ENCODE data around the gene GOLGA2. TPM values are rescaled to one million over a fixed set of nuclear protein-coding genes. Genes with fewer than 3 reads are reported as not detected.

The GOLGA2 gene
- total and polyA plus RNA-seq, 2 donors (not counting 1 experiment from before 2014, with no cell fraction given) = 23.2 to 87.3 TPM

DNA sequence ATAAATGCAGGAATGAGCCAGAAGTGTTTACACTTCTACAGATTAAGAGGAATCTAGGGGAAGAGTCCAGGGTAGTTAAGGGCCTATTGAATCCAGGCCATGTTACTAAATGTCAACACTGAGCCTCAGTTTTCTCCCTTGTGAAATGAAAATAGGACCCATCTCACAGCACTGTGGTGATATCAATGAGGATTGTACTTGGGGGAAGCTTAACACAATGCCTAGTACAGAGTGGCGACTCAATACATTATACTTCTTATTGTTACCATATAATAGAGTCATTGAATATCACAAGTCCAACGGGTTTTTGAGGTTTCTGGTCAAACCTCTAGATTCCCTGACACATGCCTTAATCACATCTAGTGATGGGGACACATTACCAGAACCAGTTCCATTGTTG is 41.8 kb upstream of the GOLGA2 start:
- H3K27ac Mint-ChIP-seq = no peak overlapping the region
- no peaks in the 10 kb centered on the region for H3K27me3 Mint-ChIP-seq
- no peaks in the 10 kb centered on the region for H3K9me3 ChIP-seq (ENCODE audit: control extremely low read depth in 1 of 3, control insufficient read depth in 2 of 3, insufficient read depth in 1 of 3, low read length in 2 of 3)
- peaks cover 0 to 40% of the 10 kb centered on the region in 2 experiments for H3K36me3 ChIP-seq (replicated peaks in 1 of 2; ENCODE audit: control extremely low read depth in 1 of 2, control insufficient read depth in 1 of 2, extremely low read depth in 1 of 2, insufficient read depth in 2 of 2, low read length in 1 of 2)
- H3K4me3 Mint-ChIP-seq = no peak overlapping the region
- H3K9ac ChIP-seq (ENCODE audit: low read length) = no peak overlapping the region
- no peaks in the 10 kb centered on the region for H3K27me3 ChIP-seq (replicated peaks in 1 of 4; ENCODE audit: control extremely low read depth in 1 of 4, control insufficient read depth in 3 of 4, insufficient read depth in 4 of 4, low read length in 3 of 4)
- ChIA-PET CTCF (no interaction called here), POLR2A (no interaction called here)
- H3K79me2 ChIP-seq (ENCODE audit: control insufficient read depth, insufficient read depth, low read length) = peaks cover 3% of the 10 kb centered on the region
- no peak for DNase-seq
- no peak for ATAC-seq (ENCODE audit: low read depth)
- no peaks in the 10 kb centered on the region for H4K20me1 ChIP-seq (ENCODE audit: control insufficient read depth, insufficient read depth, low read length, poor library complexity, severe bottlenecking)
- no CpG with 5 or more reads among the region's 2 CpGs for WGBS (ENCODE audit: insufficient coverage)
- H2AFZ ChIP-seq (ENCODE audit: insufficient read depth, low read depth, low read length, poor library complexity, severe bottlenecking) = no peak overlapping the region
- intact Hi-C loops (cut with micrococcal nuclease) = no loop called here
- no peak for TF ChIP-seq EZH2 (IDR thresholded peaks at IDR 0.05; ENCODE audit: borderline replicate concordance, insufficient read depth, low read depth, low read length, poor library complexity, severe bottlenecking)
- TF ChIP-seq, protein P1, sequence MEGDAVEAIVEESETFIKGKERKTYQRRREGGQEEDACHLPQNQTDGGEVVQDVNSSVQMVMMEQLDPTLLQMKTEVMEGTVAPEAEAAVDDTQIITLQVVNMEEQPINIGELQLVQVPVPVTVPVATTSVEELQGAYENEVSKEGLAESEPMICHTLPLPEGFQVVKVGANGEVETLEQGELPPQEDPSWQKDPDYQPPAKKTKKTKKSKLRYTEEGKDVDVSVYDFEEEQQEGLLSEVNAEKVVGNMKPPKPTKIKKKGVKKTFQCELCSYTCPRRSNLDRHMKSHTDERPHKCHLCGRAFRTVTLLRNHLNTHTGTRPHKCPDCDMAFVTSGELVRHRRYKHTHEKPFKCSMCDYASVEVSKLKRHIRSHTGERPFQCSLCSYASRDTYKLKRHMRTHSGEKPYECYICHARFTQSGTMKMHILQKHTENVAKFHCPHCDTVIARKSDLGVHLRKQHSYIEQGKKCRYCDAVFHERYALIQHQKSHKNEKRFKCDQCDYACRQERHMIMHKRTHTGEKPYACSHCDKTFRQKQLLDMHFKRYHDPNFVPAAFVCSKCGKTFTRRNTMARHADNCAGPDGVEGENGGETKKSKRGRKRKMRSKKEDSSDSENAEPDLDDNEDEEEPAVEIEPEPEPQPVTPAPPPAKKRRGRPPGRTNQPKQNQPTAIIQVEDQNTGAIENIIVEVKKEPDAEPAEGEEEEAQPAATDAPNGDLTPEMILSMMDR (IDR thresholded peaks at IDR 0.05) = no peak
- no peaks in the 10 kb centered on the region for H3K9me3 Mint-ChIP-seq (ENCODE audit: insufficient read depth)
- no peak overlapping the region for H3K4me2 ChIP-seq (replicated peaks; ENCODE audit: low read depth, low read length, poor library complexity, severe bottlenecking)
- peaks cover 10% of the 10 kb centered on the region for H3K4me1 Mint-ChIP-seq
- H3K27ac ChIP-seq (ENCODE audit: low read length in 2 of 2) = no peak overlapping the region
- peaks cover 7 to 10% of the 10 kb centered on the region in 2 donors for H3K4me1 ChIP-seq (ENCODE audit: control insufficient read depth in 2 of 2, insufficient read depth in 2 of 2, low read length in 2 of 2)
- no peak overlapping the region for H3K4me3 ChIP-seq (ENCODE audit: control extremely low read depth in 1 of 5, extremely low read depth in 1 of 5, insufficient read depth in 1 of 5, low read depth in 2 of 5, low read length in 4 of 5)

DNA sequence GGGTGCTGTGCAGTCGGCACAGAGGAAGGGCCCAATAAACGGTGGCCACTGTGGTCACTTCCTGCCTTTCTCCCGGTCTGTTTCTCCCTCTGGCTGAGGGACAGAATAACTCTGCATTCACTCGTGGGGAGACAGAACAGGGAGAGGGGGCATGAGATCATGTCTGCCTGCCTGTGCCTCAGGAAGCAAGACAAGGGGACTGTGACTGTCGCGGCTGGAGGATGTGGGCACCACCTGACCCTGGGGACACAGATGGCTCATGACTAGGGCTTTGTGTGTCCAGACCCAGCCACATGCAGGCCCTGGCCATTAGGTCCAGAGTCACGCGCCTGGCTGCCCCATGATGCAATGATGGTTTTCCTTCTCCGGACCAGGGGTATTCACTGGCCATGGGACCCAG is 40.6 kb upstream of the GOLGA2 start:
- Mint-ChIP-seq H3K9me3 (ENCODE audit: insufficient read depth) (no peaks in the 10 kb centered on the region), H3K4me1 (no peaks in the 10 kb centered on the region), H3K27ac (no peak overlapping the region), H3K4me3 (no peak overlapping the region), H3K27me3 (no peaks in the 10 kb centered on the region)
- no peak overlapping the region for H3K4me3 ChIP-seq (ENCODE audit: control extremely low read depth in 1 of 5, extremely low read depth in 1 of 5, insufficient read depth in 1 of 5, low read depth in 2 of 5, low read length in 4 of 5)
- intact Hi-C loops (cut with micrococcal nuclease) = no loop called here
- peaks cover 2 to 3% of the 10 kb centered on the region in 2 donors for H3K4me1 ChIP-seq (ENCODE audit: control insufficient read depth in 2 of 2, insufficient read depth in 2 of 2, low read length in 2 of 2)
- CTCF ChIA-PET = no interaction called here
- no peaks in the 10 kb centered on the region for H3K27me3 ChIP-seq (replicated peaks in 1 of 4; ENCODE audit: control extremely low read depth in 1 of 4, control insufficient read depth in 3 of 4, insufficient read depth in 4 of 4, low read length in 3 of 4)
- TF ChIP-seq, protein P1 (IDR thresholded peaks at IDR 0.05) = no peak
- TF ChIP-seq EZH2 (IDR thresholded peaks at IDR 0.05; ENCODE audit: borderline replicate concordance, insufficient read depth, low read depth, low read length, poor library complexity, severe bottlenecking) = no peak
- no peak overlapping the region for H2AFZ ChIP-seq (ENCODE audit: insufficient read depth, low read depth, low read length, poor library complexity, severe bottlenecking)
- no peaks in the 10 kb centered on the region for H4K20me1 ChIP-seq (ENCODE audit: control insufficient read depth, insufficient read depth, low read length, poor library complexity, severe bottlenecking)
- 89% methylated on average over 8 of the region's 9 CpGs for WGBS (ENCODE audit: insufficient coverage)
- peaks cover 0 to 42% of the 10 kb centered on the region in 2 experiments for H3K36me3 ChIP-seq (replicated peaks in 1 of 2; ENCODE audit: control extremely low read depth in 1 of 2, control insufficient read depth in 1 of 2, extremely low read depth in 1 of 2, insufficient read depth in 2 of 2, low read length in 1 of 2)
- ATAC-seq (ENCODE audit: low read depth) (no peak), DNase-seq (no peak)
- no peak overlapping the region for H3K4me2 ChIP-seq (replicated peaks; ENCODE audit: low read depth, low read length, poor library complexity, severe bottlenecking)
- no peaks in the 10 kb centered on the region for H3K9me3 ChIP-seq (ENCODE audit: control extremely low read depth in 1 of 3, control insufficient read depth in 2 of 3, insufficient read depth in 1 of 3, low read length in 2 of 3)
- no peak overlapping the region for H3K27ac ChIP-seq (ENCODE audit: low read length in 2 of 2)
- POLR2A ChIA-PET = no interaction called here
- H3K9ac ChIP-seq (ENCODE audit: low read length) = no peak overlapping the region
- H3K79me2 ChIP-seq (ENCODE audit: control insufficient read depth, insufficient read depth, low read length) = peaks cover 2% of the 10 kb centered on the region
